DMS153 treated with DMSO at 0.1 percent for 48 hours (cell line): ENCODE results near the gene HSP90AA1.
"Not testable (repeated sequence)": the region's sequence is repeated elsewhere in the genome, so short reads cannot be mapped to it uniquely, and the experiment has no call there.

ENCODE experiments used
- DNase-seq: peaks from one replicate; lab custom pipeline; 2025; ENCODE audit not compliant: unreplicated experiment; lab: John Stamatoyannopoulos, UW

The HSP90AA1 gene

GRCh38 chr14:102086972-102087761 lies at the start of gene HSP90AA1:
HSP90AA1 (minus strand) TSS chr14:102087044; CDS start chr14:102086378, 666 bp downstream.
- DNase-seq = peak; percentile 31

GRCh38 chr14:102135456-102135855 lies 48.6 kb upstream of the HSP90AA1 start:
- DNase-seq = not testable (repeated sequence)

GRCh38 chr14:102134719-102135118 lies 47.9 kb upstream of the HSP90AA1 start:
- DNase-seq = not testable (repeated sequence)

- DNase-seq = not testable (repeated sequence)
Observed at GRCh38 chr14:102134021-102134420, 47.2 kb upstream of the HSP90AA1 start.

- no peak for DNase-seq
Observed at GRCh38 chr14:102131741-102132140, 44.9 kb upstream of the HSP90AA1 start.

- no peak for DNase-seq
Observed at GRCh38 chr14:102126807-102127455, 40.1 kb upstream of the HSP90AA1 start.

GRCh38 chr14:102125546-102125945 lies 38.7 kb upstream of the HSP90AA1 start:
- no peak for DNase-seq

GRCh38 chr14:102124419-102124818 lies 37.6 kb upstream of the HSP90AA1 start:
- no peak for DNase-seq

- no peak for DNase-seq
Observed at GRCh38 chr14:102121567-102121966, 34.7 kb upstream of the HSP90AA1 start.

- DNase-seq = no peak
Observed at GRCh38 chr14:102120888-102121287, 34.0 kb upstream of the HSP90AA1 start.

GRCh38 chr14:102117852-102118251 lies 31.0 kb upstream of the HSP90AA1 start:
- DNase-seq = no peak

- no peak for DNase-seq
Observed at GRCh38 chr14:102116361-102117180, 29.7 kb upstream of the HSP90AA1 start.

GRCh38 chr14:102111101-102111500 lies 24.3 kb upstream of the HSP90AA1 start:
- DNase-seq = no peak

- not testable (repeated sequence) for DNase-seq
Observed at GRCh38 chr14:102109332-102109731, 22.5 kb upstream of the HSP90AA1 start.

GRCh38 chr14:102105369-102105768 lies 18.5 kb upstream of the HSP90AA1 start:
- no peak for DNase-seq

- no peak for DNase-seq
Observed at GRCh38 chr14:102103062-102103695, 16.3 kb upstream of the HSP90AA1 start.

- no peak for DNase-seq
Observed at GRCh38 chr14:102097441-102098135, 10.7 kb upstream of the HSP90AA1 start.

GRCh38 chr14:102096569-102097188 lies 9.8 kb upstream of the HSP90AA1 start:
- peak; percentile 1 for DNase-seq

- DNase-seq = no peak
Observed at GRCh38 chr14:102095871-102096568, 9.2 kb upstream of the HSP90AA1 start.
